Fibroblast of skin of right quadriceps (primary cell): ENCODE results near the gene UBE3B.

Experiments
- DNase-seq: peaks from one replicate; pipeline ENCODE4 v3.0.0-alpha.2; 2013

UBE3B gene

GRCh38 chr12:109476807-109477184, 638 bp upstream of the UBE3B start:
- no peak for DNase-seq

GRCh38 chr12:109477963-109478315, 505 bp downstream of the UBE3B start:
- no peak for DNase-seq

GRCh38 chr12:109479761-109480160, 2.3 kb downstream of the UBE3B start:
- no peak for DNase-seq

- no peak for DNase-seq
Measured at GRCh38 chr12:109480356-109480755, 2.9 kb downstream of the UBE3B start.

GRCh38 chr12:109481863-109482262, 4.4 kb downstream of the UBE3B start:
- DNase-seq = no peak

- no peak for DNase-seq
Measured at GRCh38 chr12:109482491-109482890, 5.1 kb downstream of the UBE3B start.

- DNase-seq = no peak
Measured at GRCh38 chr12:109482894-109483293, 5.5 kb downstream of the UBE3B start.

GRCh38 chr12:109483346-109483745, 5.9 kb downstream of the UBE3B start:
- no peak for DNase-seq

GRCh38 chr12:109485201-109485600, 7.8 kb downstream of the UBE3B start:
- DNase-seq = no peak

- DNase-seq = no peak
Measured at GRCh38 chr12:109487181-109488050, 10.0 kb downstream of the UBE3B start.

- no peak for DNase-seq
Measured at GRCh38 chr12:109488051-109488665, 10.7 kb downstream of the UBE3B start.

GRCh38 chr12:109489016-109489954, 11.9 kb downstream of the UBE3B start:
- no peak for DNase-seq

GRCh38 chr12:109489955-109490565, 12.6 kb downstream of the UBE3B start:
- no peak for DNase-seq

- DNase-seq = no peak
Measured at GRCh38 chr12:109491671-109492070, 14.2 kb downstream of the UBE3B start.

- no peak for DNase-seq
Measured at GRCh38 chr12:109492371-109492770, 14.9 kb downstream of the UBE3B start.

GRCh38 chr12:109493090-109493489, 15.7 kb downstream of the UBE3B start:
- no peak for DNase-seq

- no peak for DNase-seq
Measured at GRCh38 chr12:109493938-109494337, 16.5 kb downstream of the UBE3B start.

- DNase-seq = no peak
Measured at GRCh38 chr12:109494348-109494881, 17.0 kb downstream of the UBE3B start.

- no peak for DNase-seq
Measured at GRCh38 chr12:109495012-109495411, 17.6 kb downstream of the UBE3B start.

GRCh38 chr12:109496306-109496705, 18.9 kb downstream of the UBE3B start:
- no peak for DNase-seq

- peak; percentile 6 for DNase-seq
Measured at GRCh38 chr12:109497675-109498074, 20.2 kb downstream of the UBE3B start.

GRCh38 chr12:109500406-109501185, 23.2 kb downstream of the UBE3B start:
- DNase-seq = no peak
